Activated CD4-positive, alpha-beta T cell treated with anti-CD3 and anti-CD28 coated beads for 1 hour (primary cell): Measurements from ENCODE around the gene CCT7.
A peak's percentile ranks its signal among the peaks of the same experiment; 100 is the strongest.

Experiments
- DNase-seq: peaks from one replicate; pipeline ENCODE4 v3.0.0-alpha.2; 2020

The CCT7 gene

GRCh38 chr2:73269686-73270465 is 35.8 kb downstream of the CCT7 start:
- no peak for DNase-seq

GRCh38 chr2:73272270-73272669 is 38.2 kb downstream of the CCT7 start:
- DNase-seq = no peak

- DNase-seq = no peak
These were observed 45.7 kb downstream of the CCT7 start for GRCh38 chr2:73279852-73280251.

- DNase-seq = no peak
These were observed 47.1 kb downstream of the CCT7 start for GRCh38 chr2:73281244-73281643.

- no peak for DNase-seq
These were observed 48.9 kb downstream of the CCT7 start for GRCh38 chr2:73282924-73283544.

- DNase-seq = no peak
These were observed 49.6 kb downstream of the CCT7 start for GRCh38 chr2:73283545-73284295.

GRCh38 chr2:73284296-73285158 is 50.4 kb downstream of the CCT7 start, which contains the start of gene FBXO41:
Gene FBXO41, minus strand, starts transcription at chr2:73284478. Its CDS starts 14,848 bp downstream, at chr2:73269630.
- DNase-seq = peak; percentile 43

- DNase-seq = no peak
These were observed 51.1 kb downstream of the CCT7 start for GRCh38 chr2:73285159-73285739.

GRCh38 chr2:73286134-73286655 is 52.1 kb downstream of the CCT7 start:
- DNase-seq = no peak

- no peak for DNase-seq
These were observed 55.2 kb downstream of the CCT7 start for GRCh38 chr2:73289304-73289703.

- no peak for DNase-seq
These were observed 56.1 kb downstream of the CCT7 start for GRCh38 chr2:73290049-73290839.

- DNase-seq = peak; percentile 26
These were observed 57.0 kb downstream of the CCT7 start for GRCh38 chr2:73291093-73291460.

- DNase-seq = no peak
These were observed 57.6 kb downstream of the CCT7 start for GRCh38 chr2:73291461-73292315.

- DNase-seq = no peak
These were observed 58.3 kb downstream of the CCT7 start for GRCh38 chr2:73292316-73292905.

- no peak for DNase-seq
These were observed 58.9 kb downstream of the CCT7 start for GRCh38 chr2:73292906-73293533.

GRCh38 chr2:73293534-73294171 is 59.5 kb downstream of the CCT7 start, which contains the start of gene EGR4:
Gene EGR4, minus strand, starts transcription at chr2:73293548. Its CDS starts 231 bp downstream, at chr2:73293317.
- DNase-seq = peak; percentile 83

GRCh38 chr2:73294239-73294638 is 60.1 kb downstream of the CCT7 start:
- DNase-seq = no peak

- no peak for DNase-seq
These were observed 61.8 kb downstream of the CCT7 start for GRCh38 chr2:73295751-73296400.
